HEK293 (cell line): ENCODE data around the gene PDLIM5.
A peak's percentile ranks its signal among the peaks of the same experiment; 100 is the strongest.

ENCODE experiments used
- CTCF ChIA-PET: fragments of 350-600 bp; formaldehyde crosslinking; extraction: SDS; loops from one replicate; lab custom pipeline; 2021; ENCODE audit warnings: antibody characterized with exemption; lab: Yijun Ruan, JAX
- POLR2A ChIA-PET: fragments of 300-600 bp; formaldehyde crosslinking; extraction: SDS; loops from one replicate; lab custom pipeline; 2020; ENCODE audit warnings: antibody characterized with exemption, inconsistent platforms; lab: Yijun Ruan, JAX
- H3K27ac ChIP-seq: fragments of 200-500 bp; sonication (Bioruptor generic); 2 replicates; pipeline ENCODE4 v1.5.1; 2014; ENCODE audit warnings: low read depth, low read length, control low read depth, inconsistent platforms; ENCODE audit errors: extremely low read depth
- H3K36me3 ChIP-seq, 2 experiments: fragments of 200-500 bp in 1 of 2; sonication (Bioruptor generic) in 1 of 2; 1 replicate in 1 of 2; 2 replicates in 1 of 2; pipeline ENCODE4 v1.5.1; 2014 to 2017; ENCODE audit warnings: inconsistent platforms in 2 of 2, low read length in 2 of 2; ENCODE audit not compliant: control insufficient read depth in 2 of 2, insufficient read depth in 1 of 2
- H3K4me1 ChIP-seq: fragments of 200-500 bp; sonication (Bioruptor generic); 2 replicates; pipeline ENCODE4 v1.5.1; 2014; ENCODE audit warnings: mild to moderate bottlenecking, low read length, inconsistent platforms; ENCODE audit not compliant: control insufficient read depth, insufficient read depth
- H3K4me3 ChIP-seq: 2 replicates; pipeline ENCODE4 v1.5.1; 2011; ENCODE audit warnings: low read depth, mild to moderate bottlenecking, control low read depth, low read length, moderate library complexity
- H3K9me3 ChIP-seq: fragments of 200-500 bp; sonication (Bioruptor generic); 2 replicates; pipeline ENCODE4 v1.5.1; 2014; ENCODE audit warnings: low read depth, low read length, inconsistent platforms; ENCODE audit not compliant: control insufficient read depth, insufficient read depth
- GFI1B ChIP-seq: fragments of 450-650 bp; formaldehyde crosslinking; IDR thresholded peaks from 2 replicates; pipeline ENCODE4 v1.5.1; 2016; ENCODE audit warnings: missing biosample characterization, missing genetic modification characterization
- GLI2 ChIP-seq: fragments of 450-650 bp; formaldehyde crosslinking; IDR thresholded peaks from 2 replicates; pipeline ENCODE4; 2017; ENCODE audit warnings: missing biosample characterization, missing genetic modification characterization, low read depth, borderline replicate concordance
- KLF17 ChIP-seq: fragments of 450-650 bp; formaldehyde crosslinking; IDR thresholded peaks from 2 replicates; pipeline ENCODE4 v1.5.1; 2016; ENCODE audit warnings: missing biosample characterization, missing genetic modification characterization
- OVOL3 ChIP-seq: fragments of 450-650 bp; formaldehyde crosslinking; IDR thresholded peaks from 2 replicates; pipeline ENCODE4 v1.5.1; 2016; ENCODE audit warnings: missing biosample characterization, missing genetic modification characterization
- RBAK ChIP-seq: fragments of 450-650 bp; formaldehyde crosslinking; IDR thresholded peaks from 2 replicates; pipeline ENCODE4 v1.5.1; 2016; ENCODE audit warnings: missing biosample characterization, missing genetic modification characterization
- SCRT1 ChIP-seq: fragments of 450-650 bp; formaldehyde crosslinking; IDR thresholded peaks from 2 replicates; pipeline ENCODE4 v1.5.1; 2016; ENCODE audit warnings: missing biosample characterization, missing genetic modification characterization, borderline replicate concordance
- SCRT2 ChIP-seq: fragments of 450-650 bp; formaldehyde crosslinking; IDR thresholded peaks from 2 replicates; pipeline ENCODE4 v1.5.1; 2016; ENCODE audit warnings: missing biosample characterization, missing genetic modification characterization
- TSHZ1 ChIP-seq: fragments of 450-650 bp; formaldehyde crosslinking; IDR thresholded peaks from 2 replicates; pipeline ENCODE4 v1.5.1; 2016; ENCODE audit warnings: missing biosample characterization, missing genetic modification characterization, borderline replicate concordance
- YY2 ChIP-seq: fragments of 450-650 bp; formaldehyde crosslinking; IDR thresholded peaks from 2 replicates; pipeline ENCODE4 v1.5.1; 2016; ENCODE audit warnings: missing biosample characterization, missing genetic modification characterization
- ZBTB20 ChIP-seq: fragments of 450-650 bp; formaldehyde crosslinking; IDR thresholded peaks from 2 replicates; pipeline ENCODE4 v1.5.1; 2016; ENCODE audit warnings: missing biosample characterization, missing genetic modification characterization
- ZIC2 ChIP-seq: fragments of 450-650 bp; formaldehyde crosslinking; IDR thresholded peaks from 2 replicates; pipeline ENCODE4 v1.5.1; 2016; ENCODE audit warnings: missing biosample characterization, missing genetic modification characterization
- ZNF140 ChIP-seq: fragments of 450-650 bp; formaldehyde crosslinking; IDR thresholded peaks from 2 replicates; pipeline ENCODE4 v1.5.1; 2016; ENCODE audit warnings: missing biosample characterization, missing genetic modification characterization
- ZNF398 ChIP-seq: fragments of 450-650 bp; formaldehyde crosslinking; IDR thresholded peaks from 2 replicates; pipeline ENCODE4 v1.5.1; 2017; ENCODE audit warnings: missing biosample characterization, missing genetic modification characterization
- ZNF423 ChIP-seq: fragments of 450-650 bp; formaldehyde crosslinking; IDR thresholded peaks from 2 replicates; pipeline ENCODE4 v1.5.1; 2016; ENCODE audit warnings: missing biosample characterization, missing genetic modification characterization
- ZNF433 ChIP-seq: fragments of 450-650 bp; formaldehyde crosslinking; IDR thresholded peaks from 2 replicates; pipeline ENCODE4 v1.5.1; 2016; ENCODE audit warnings: missing biosample characterization, missing genetic modification characterization, low read depth
- ZNF513 ChIP-seq: fragments of 450-650 bp; IDR thresholded peaks from 2 replicates; pipeline ENCODE4 v1.5.1; 2018; ENCODE audit warnings: missing biosample characterization, missing genetic modification characterization
- ZNF596 ChIP-seq: fragments of 450-650 bp; IDR thresholded peaks from 2 replicates; pipeline ENCODE4 v1.5.0; 2018; ENCODE audit warnings: missing biosample characterization, mild to moderate bottlenecking, missing genetic modification characterization, moderate library complexity
- ZNF626 ChIP-seq: fragments of 450-650 bp; sonication (Bioruptor Pico); formaldehyde crosslinking; IDR thresholded peaks from 2 replicates; pipeline ENCODE4 v1.5.1; 2018; ENCODE audit warnings: missing biosample characterization, missing genetic modification characterization, inconsistent platforms
- ZNF670 ChIP-seq: fragments of 450-650 bp; formaldehyde crosslinking; IDR thresholded peaks from 2 replicates; pipeline ENCODE4 v1.5.1; 2016; ENCODE audit warnings: missing biosample characterization, missing genetic modification characterization, low read depth
- ZNF785 ChIP-seq: fragments of 450-650 bp; formaldehyde crosslinking; IDR thresholded peaks from 2 replicates; pipeline ENCODE4 v1.5.1; 2016; ENCODE audit warnings: missing biosample characterization, missing genetic modification characterization
- ZNF792 ChIP-seq: fragments of 450-650 bp; formaldehyde crosslinking; IDR thresholded peaks from 2 replicates; pipeline ENCODE4 v1.5.1; 2016; ENCODE audit warnings: missing biosample characterization, missing genetic modification characterization

The PDLIM5 gene

GRCh38 chr4:94698187-94698586, 246.4 kb downstream of the PDLIM5 start:
- POLR2A ChIA-PET: no interaction called here

GRCh38 chr4:94700298-94700697, 248.6 kb downstream of the PDLIM5 start:
- TF ChIP-seq OVOL3 (tag by site-specific recombination): no peak
- no peak for TF ChIP-seq ZNF596 (tag by site-specific recombination)
- no peak for TF ChIP-seq ZNF785 (tag by site-specific recombination)
- TF ChIP-seq ZNF670: no peak
- no peak for TF ChIP-seq ZNF423
- no peak for TF ChIP-seq RBAK (tag by site-specific recombination)
- no peak for TF ChIP-seq ZNF433 (tag by site-specific recombination)
- no peak for TF ChIP-seq ZNF792 (tag by site-specific recombination)
- no peak for TF ChIP-seq YY2 (tag by site-specific recombination)
- TF ChIP-seq ZNF398 (tag by site-specific recombination): no peak
- no peak for TF ChIP-seq TSHZ1 (tag by site-specific recombination)
- no peak for TF ChIP-seq GFI1B (tag by site-specific recombination)
- no peak for TF ChIP-seq ZNF140
- no peak for TF ChIP-seq GLI2 (tag by site-specific recombination)
- TF ChIP-seq ZNF626 (tag by site-specific recombination): no peak
- no peak for TF ChIP-seq ZIC2 (tag by site-specific recombination)
- TF ChIP-seq KLF17: no peak
- Histone ChIP-seq H3K9me3 (no peaks in the 10 kb centered on the region), H3K27ac (no peak overlapping the region), H3K4me1 (no peaks in the 10 kb centered on the region), H3K4me3 (no peak overlapping the region), H3K36me3 (no peaks in the 10 kb centered on the region)
- ChIA-PET POLR2A (no interaction called here), CTCF (no interaction called here)

More at GRCh38 chr4:94698187-94698586, 246.4 kb downstream of the PDLIM5 start:
- Histone ChIP-seq H3K36me3 (no peaks in the 10 kb centered on the region), H3K4me3 (no peak overlapping the region), H3K4me1 (no peaks in the 10 kb centered on the region), H3K9me3 (no peaks in the 10 kb centered on the region), H3K27ac (no peak overlapping the region)
- CTCF ChIA-PET: interaction anchor here (1.4 kb wide), 1 partner anchor 18 kb away, joined by 4 read pairs; no protein-coding TSS in a partner anchor
- TF ChIP-seq SCRT2 (tag by site-specific recombination): peak; percentile 74; the same call in 1 of the 2 replicates
- no peak for TF ChIP-seq ZNF513 (tag by site-specific recombination)
- TF ChIP-seq ZBTB20 (tag by site-specific recombination): no peak
- 0 out of 2 replicates have a peak, but pooled peaks have one; percentile 35 for TF ChIP-seq SCRT1 (tag by site-specific recombination)
